Endometrial microvascular endothelial cells (primary cell): ENCODE results near the gene SPON1. TPM values are rescaled to one million over a fixed set of nuclear protein-coding genes. Genes with fewer than 3 reads are reported as not detected.
"Not testable (repeated sequence)": the region's sequence is repeated elsewhere in the genome, so short reads cannot be mapped to it uniquely, and the experiment has no call there.

ENCODE experiments used
- in situ Hi-C: cut with HindIII; loops from 2 replicates; pipeline ENCODE4 v1.10.0; 2017; ENCODE audit warnings: low sequenced_read_pairs, low pct_unique_long_range_greater_than_20kb; ENCODE audit errors: inconsistent ontology term
- total RNA-seq: library from RNA; depleted of rRNA; stranded (reverse); fragments of >200 nt; gene quantifications from one replicate; pipeline ENCODE4 v1.2.3, GENCODE V29; 2015; ENCODE audit errors: inconsistent ontology term

SPON1 gene
- total RNA-seq, 1 donor from 2014 or later, result not detected

DNA sequence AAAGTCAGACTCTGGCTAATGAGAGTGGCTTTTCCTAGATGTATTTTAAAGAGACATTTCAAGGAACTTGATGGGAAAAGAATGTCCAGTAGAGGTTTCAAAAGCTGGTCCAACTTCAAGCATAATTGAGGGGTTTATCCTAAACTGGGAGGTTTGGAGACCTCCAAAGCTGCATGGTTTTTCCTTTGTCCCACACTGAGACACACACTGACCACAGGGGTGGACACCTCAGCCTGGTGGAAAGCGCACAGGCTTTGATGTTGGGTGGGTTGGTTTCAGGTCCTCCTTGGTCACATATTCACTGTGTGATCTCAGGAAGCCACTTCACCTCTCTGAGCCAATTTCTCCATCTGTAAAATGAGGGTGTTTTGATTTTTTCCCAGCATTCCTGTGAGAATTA, 4.0 kb downstream of the SPON1 start:
- in situ Hi-C loops, result loop anchor here (25.0 kb wide), 1 partner anchor 271 kb away; no protein-coding TSS in a partner anchor

GRCh38 chr11:13970986-13971385, 8.5 kb downstream of the SPON1 start:
- in situ Hi-C loops, result loop anchor here (25.0 kb wide), 1 partner anchor 266 kb away; no protein-coding TSS in a partner anchor

DNA sequence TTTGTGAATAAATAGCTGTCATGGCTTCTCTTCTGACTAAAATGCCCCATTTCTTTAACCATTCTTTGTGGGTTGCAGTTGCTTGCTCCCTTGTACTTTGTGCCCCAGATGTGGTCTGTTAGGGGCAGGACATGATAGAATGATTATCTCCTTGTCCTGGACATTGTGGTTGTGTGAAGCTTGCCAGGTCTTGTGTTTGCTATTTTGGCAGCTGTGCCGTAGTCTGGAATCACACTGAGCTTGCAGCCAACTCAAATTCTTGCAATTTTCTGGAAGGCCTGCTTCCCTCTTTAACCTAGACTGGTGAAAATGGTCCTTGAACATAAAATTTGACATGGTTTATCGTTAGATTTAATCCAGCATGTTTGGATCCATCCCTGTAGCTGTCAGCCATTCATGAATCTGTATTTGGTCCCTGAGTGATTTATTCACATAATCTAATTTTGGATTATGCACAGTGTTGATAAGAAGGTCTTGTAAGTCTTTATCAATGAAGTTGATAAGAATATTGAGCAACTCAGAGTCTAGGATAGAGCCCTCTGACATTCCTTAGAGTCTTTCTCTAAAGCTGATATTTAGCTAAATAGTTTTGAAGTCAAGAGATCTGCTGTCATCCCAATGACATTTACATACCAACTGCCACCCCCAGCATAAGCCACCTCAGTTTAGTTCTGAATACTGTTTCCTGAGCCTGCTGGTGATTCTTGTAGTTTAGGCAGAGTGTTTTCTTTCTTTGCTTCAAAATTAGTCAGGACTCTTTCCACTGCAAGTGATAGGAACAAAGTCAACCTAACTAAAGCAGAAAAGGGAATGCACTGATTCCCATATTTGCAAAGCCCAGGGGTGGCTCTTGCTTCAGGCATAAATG, 9.8 kb downstream of the SPON1 start:
- in situ Hi-C loops, result loop anchor here (25.0 kb wide), 1 partner anchor 265 kb away; no protein-coding TSS in a partner anchor

DNA sequence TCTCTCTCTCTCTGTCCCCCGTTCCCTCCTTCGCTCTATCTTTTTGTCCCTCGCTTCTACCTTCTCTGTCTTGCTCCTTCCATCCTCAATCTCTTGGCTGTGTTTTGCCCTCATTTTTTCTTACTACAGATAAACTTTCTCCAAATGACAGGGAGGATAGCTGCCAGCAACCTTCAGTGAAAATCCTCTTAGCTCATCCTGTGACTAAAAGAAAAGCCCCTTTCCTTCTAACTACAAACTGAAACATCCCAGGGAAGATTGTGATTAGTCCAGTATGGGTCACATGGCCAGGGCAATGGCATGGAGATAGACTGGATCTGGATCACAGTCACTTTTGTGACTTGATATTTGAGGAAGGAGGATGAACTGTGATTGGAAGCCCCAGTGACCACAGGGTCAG, 10.4 kb downstream of the SPON1 start:
- in situ Hi-C loops, result loop anchor here (25.0 kb wide), 1 partner anchor 264 kb away; no protein-coding TSS in a partner anchor

DNA sequence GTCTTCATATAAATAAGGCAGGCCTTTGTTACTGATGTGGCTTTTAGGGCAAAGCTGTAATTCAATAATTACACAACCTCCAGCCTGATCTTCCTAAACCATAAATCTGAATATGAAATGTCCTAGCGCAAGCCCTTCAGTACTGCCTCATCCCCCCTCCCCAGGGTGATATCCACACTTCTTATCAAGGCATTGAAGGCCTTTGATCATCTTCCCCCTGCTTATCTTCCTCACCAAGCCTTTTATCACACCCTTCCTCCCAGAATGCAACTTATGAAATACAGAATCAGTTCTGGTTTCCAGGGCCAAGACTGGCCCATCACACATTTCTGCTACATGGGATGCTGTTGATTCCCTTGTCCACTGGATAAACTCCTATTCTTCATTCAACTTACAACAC, 12.1 kb downstream of the SPON1 start:
- in situ Hi-C loops, result loop anchor here (25.0 kb wide), 1 partner anchor 263 kb away; no protein-coding TSS in a partner anchor

DNA sequence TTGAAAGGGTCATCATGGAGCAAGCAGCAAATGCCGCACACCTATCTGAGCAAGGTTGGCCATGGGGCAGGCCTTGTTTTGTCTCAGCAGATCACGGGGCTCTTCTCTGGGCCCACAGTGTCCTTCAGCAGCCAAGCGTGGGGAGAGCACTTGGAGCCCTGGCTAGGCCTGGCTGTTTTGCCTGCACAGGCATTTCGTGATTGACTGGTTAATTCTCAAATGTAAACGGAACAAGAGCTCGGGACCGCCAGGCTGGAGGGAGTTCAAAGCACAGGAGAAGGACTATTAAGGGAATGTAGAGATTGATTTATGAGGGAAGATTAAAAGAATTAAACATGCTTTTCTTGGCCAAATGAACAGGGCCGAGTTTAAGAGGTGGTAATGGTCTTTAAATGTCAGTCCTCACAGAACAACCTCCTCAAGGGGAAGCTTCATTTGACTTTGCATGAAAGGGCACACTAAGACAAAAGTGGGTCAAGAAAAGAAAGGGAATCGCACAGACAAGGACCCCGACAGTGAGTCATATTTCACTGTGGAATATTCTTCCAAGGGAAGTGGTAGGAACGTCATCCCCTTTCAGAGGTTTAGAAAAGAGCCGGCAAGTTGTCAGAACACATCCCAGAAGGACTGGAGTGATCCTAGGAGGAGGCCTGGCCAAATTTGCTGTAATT, 20.7 kb downstream of the SPON1 start:
- in situ Hi-C loops, result no loop called here

DNA sequence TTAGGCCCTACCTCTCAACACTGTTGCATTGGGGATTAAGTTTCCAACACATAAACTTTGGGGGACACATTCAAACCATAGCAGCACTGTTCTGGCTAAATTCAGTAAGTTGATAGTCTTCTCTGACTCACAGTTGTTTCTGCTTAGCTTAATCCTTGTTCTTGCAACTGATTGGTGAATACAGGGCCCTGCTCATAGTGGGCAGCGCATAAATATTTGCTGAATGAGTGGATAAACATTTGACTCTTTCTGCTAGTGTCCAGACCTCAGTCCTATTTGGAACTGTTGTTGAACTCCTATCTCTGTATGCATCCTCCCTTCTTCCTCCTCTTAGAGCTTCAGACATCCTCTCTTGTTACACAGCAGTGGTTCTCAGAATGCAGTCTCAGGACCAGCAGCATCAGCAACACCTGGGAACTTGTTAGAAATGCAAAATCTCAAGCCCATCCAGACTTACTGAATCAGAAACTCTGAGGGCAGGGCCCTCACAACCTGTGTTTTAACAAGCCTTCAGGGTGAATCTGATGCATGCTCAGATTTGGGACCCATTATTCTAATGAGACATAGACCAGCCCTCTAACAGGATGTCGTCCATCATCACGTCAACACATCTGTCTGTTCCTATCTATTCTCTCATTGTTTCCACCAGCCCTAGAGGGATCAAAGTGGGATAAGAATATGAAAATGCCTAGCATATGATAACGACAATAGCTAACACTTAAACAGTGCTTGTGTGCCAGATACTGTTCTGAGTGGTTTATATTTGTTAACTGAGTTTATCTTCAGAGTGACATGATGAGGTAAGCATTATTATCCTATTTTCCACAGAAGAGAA, 22.3 kb downstream of the SPON1 start:
- in situ Hi-C loops, result no loop called here

DNA sequence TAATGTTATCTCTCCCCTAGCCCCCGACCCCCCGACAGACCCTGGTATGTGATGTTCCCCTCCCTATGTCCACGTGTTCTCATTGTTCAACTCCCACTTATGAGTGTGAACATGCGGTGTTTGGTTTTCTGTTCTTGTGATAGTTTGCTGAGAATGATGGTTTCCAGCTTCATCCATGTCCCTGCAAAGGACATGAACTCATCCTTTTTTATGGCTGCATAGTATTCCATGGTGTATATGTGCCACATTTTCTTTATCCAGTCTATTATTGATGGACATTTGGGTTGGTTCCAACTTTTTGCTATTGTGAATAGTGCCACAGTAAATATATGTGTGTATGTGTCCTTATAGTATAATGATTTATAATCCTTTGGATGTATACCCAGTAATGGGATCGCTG, 24.2 kb downstream of the SPON1 start:
- in situ Hi-C loops, result not testable (repeated sequence)

DNA sequence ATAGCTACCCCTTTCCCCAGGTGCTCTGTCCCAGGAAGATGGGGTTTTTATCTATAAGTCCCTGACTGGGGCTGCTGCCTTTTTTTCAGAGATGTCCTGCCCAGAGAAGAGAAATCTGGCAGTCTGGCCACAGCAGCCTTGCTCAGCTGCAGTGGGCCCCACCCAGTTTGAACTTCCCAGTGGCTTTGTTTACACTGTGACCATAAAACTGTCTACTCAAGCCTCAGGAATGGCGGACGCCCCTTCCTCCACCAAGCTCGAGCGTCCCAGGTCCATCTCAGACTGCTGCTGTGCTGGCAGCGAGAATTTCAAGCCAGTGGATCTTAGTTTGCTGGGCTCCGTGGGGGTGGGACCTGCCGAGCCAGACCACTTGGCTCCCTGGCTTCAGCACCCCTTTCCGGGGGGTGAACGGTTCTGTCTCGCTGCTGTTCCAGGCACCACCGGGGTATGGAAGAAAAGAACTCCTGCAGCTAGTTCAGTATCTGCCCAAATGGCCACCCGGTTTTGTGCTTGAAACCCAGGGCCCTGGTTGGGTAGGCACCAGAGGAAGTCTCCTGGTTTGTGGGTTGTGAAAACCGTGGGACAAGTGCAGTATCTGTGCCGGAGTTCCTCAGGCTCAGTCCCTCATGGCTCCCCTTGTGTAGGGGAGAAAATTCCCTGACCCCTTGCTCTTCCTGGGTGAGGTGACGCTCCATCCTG, 29.8 kb downstream of the SPON1 start:
- in situ Hi-C loops, result not testable (repeated sequence)

- in situ Hi-C loops, result no loop called here
These were observed 30.7 kb downstream of the SPON1 start for GRCh38 chr11:13993096-13993765.

GRCh38 chr11:13997881-13998280, 35.4 kb downstream of the SPON1 start:
- in situ Hi-C loops, result no loop called here

DNA sequence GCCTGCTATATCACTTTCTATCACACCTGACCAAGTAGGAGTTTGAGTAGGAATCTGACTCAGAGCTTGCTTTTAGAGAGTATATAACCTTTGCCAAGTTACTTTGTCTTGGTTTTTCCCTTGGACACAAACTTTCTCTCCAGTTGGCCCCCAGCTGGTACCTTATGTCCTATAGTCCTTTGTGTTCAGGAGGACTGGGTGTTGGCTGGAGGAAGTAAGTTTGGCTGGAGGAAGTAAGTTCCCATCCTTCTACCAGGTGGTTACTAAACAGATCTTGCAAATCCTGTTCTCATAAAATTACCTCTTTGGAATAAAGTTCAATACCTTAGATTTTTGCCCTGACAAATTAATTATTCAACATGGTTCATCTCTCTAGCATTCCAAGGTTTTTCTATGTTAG, 37.2 kb downstream of the SPON1 start:
- in situ Hi-C loops, result no loop called here

GRCh38 chr11:14001597-14001996, 39.1 kb downstream of the SPON1 start:
- in situ Hi-C loops, result no loop called here

DNA sequence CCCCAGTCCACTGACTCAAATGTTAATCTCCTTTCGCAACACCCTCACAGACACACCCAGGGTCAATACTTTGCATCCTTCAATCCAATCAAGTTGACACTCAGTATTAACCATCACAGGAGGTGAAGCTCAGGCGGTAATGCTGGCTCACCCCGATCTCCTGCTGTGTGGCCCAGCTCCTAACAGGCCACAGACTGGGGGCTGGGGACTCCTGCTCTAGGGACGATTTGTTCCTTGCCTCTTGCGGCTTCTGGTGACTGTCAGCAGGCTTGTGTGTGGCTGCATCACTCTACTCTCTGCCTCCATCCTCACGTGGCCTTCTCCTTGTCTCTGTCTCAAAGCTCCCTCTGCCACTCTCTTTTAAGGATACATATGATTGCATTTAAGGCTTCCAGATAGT, 45.0 kb downstream of the SPON1 start:
- in situ Hi-C loops, result no loop called here

- in situ Hi-C loops, result no loop called here
These were observed 48.1 kb downstream of the SPON1 start for GRCh38 chr11:14010665-14011064.

DNA sequence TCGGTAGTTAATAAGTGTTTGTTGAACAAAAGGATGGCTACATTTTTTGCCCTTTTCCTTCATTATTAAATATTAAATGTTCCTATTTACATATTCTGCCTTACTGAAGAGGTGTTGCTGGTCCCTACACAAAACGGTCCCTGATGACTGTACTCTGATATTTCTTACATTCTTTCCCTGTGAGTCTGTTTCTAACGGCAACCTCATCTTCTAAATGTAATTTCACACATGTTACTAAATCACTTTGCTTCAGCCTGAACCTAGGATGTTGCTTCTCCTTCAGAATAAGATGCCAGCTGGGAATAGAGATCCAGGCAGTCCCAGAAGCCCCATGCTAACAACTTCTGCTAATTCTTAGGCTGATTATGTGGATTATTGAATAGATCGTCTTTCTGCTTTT, 50.3 kb downstream of the SPON1 start:
- in situ Hi-C loops, result no loop called here

DNA sequence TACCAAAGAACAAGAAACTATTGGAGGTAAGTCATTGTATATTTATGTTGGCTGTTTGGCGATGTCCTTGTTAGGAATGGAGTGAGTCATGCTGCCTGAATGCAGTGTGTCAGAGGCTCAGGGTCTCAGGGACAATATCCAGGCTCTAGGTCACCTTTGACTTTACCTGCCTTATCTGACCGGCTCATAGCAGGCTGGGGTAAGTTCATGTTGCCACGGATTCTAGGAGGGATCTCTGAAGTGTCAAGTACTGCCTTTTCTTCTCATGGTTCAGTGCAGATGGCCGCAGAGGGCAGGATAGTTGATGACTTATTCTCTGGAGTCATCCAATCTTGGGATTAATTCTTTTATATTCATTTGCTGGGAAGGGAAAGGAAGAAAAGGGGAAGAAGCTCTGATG, 53.2 kb downstream of the SPON1 start:
- in situ Hi-C loops, result no loop called here

DNA sequence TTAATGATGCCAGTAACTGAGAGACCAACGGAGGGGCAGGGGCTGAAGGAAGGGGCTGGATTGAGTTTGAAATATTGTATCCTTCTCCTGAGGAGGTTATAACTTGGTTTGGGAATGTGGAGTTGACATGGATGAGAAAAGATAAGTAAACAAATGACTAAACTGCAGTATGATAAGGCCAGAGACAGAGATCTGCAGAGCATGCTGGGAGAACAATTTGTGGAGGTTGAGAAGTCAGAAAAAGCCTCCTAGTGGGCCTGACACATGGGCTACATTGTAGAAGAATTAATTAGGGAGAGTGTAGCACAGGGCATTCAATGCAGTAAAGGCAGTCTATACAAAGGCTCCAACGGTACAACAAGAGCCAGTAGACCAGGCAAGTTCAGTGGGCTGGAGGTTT, 55.9 kb downstream of the SPON1 start:
- in situ Hi-C loops, result no loop called here
